Thyroid gland (tissue), 4 donors: ENCODE results near the gene PACS1.

ENCODE experiments used
- POLR2A ChIP-seq, 2 donors: fragments of 450-650 bp; IDR thresholded peaks; one replicate each; pipeline ENCODE4 v1.6.1; 2017; ENCODE audit warnings: antibody characterized with exemption in 2 of 2, mild to moderate bottlenecking in 2 of 2, moderate library complexity in 1 of 2
- TF ChIP-seq, protein P1 (sequence below), 6 experiments: fragments of 200-600 bp in 3 of 6; fragments of 450-650 bp in 3 of 6; sonication (generic) in 3 of 6; IDR thresholded peaks; one replicate each; pipeline ENCODE4 v1.5.1; 2016 to 2019; ENCODE audit warnings: antibody characterized with exemption in 6 of 6, mild to moderate bottlenecking in 2 of 6, inconsistent platforms in 1 of 6, moderate library complexity in 1 of 6

GRCh38 chr11:66042996-66043906, 26.8 kb upstream of the PACS1 start:
- TF ChIP-seq, protein P1, sequence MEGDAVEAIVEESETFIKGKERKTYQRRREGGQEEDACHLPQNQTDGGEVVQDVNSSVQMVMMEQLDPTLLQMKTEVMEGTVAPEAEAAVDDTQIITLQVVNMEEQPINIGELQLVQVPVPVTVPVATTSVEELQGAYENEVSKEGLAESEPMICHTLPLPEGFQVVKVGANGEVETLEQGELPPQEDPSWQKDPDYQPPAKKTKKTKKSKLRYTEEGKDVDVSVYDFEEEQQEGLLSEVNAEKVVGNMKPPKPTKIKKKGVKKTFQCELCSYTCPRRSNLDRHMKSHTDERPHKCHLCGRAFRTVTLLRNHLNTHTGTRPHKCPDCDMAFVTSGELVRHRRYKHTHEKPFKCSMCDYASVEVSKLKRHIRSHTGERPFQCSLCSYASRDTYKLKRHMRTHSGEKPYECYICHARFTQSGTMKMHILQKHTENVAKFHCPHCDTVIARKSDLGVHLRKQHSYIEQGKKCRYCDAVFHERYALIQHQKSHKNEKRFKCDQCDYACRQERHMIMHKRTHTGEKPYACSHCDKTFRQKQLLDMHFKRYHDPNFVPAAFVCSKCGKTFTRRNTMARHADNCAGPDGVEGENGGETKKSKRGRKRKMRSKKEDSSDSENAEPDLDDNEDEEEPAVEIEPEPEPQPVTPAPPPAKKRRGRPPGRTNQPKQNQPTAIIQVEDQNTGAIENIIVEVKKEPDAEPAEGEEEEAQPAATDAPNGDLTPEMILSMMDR (IDR thresholded peaks at IDR 0.05): no peak
- TF ChIP-seq POLR2A (IDR thresholded peaks at IDR 0.05): no peak
